ENCODE measurements around the gene WDR20.

WDR20 gene

DNA sequence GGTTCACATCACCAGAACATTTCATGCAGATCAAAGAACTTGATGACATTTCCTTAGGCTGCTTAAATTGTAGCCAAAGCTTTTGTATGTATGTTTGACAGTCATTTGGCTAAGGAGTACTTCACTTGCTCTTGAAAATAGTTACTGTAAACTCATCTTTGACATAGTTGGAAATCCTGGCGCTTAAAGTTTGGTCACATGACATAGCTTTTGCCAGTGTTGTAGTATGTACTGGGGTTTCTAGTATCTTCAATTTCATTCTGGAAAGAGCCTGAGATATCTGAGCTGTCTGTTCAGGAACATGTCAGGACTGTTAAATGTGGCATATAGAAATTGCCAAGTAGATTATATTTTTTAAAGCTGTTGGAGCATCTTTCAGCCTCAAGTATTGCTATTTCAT lies 55.7 kb downstream of the WDR20 start:
- no peak for DNase-seq (ENCODE audit: insufficient read length, low spot score)
- no peak for FAIRE-seq

GRCh38 chr14:102196039-102196901 lies 56.6 kb downstream of the WDR20 start:
- no peak for FAIRE-seq

GRCh38 chr14:102196902-102197230 lies 57.2 kb downstream of the WDR20 start:
- FAIRE-seq (no peak), DNase-seq (ENCODE audit: insufficient read length, low spot score) (no peak)

More at GRCh38 chr14:102196039-102196901, 56.6 kb downstream of the WDR20 start:
- DNase-seq (ENCODE audit: insufficient read length, low spot score): no peak

- DNase-seq (ENCODE audit: insufficient read length, low spot score) (no peak), FAIRE-seq (no peak)
Observed at GRCh38 chr14:102197317-102197853, 57.7 kb downstream of the WDR20 start.

GRCh38 chr14:102200690-102201352 lies 61.1 kb downstream of the WDR20 start:
- DNase-seq (ENCODE audit: insufficient read length, low spot score) (no peak), FAIRE-seq (no peak)

- DNase-seq (ENCODE audit: insufficient read length, low spot score): no peak
- FAIRE-seq: peak; percentile 63
Observed at GRCh38 chr14:102201353-102201738, 61.6 kb downstream of the WDR20 start.

GRCh38 chr14:102201776-102202175 lies 62.1 kb downstream of the WDR20 start:
- no peak for DNase-seq (ENCODE audit: insufficient read length, low spot score)
- no peak for FAIRE-seq

DNA sequence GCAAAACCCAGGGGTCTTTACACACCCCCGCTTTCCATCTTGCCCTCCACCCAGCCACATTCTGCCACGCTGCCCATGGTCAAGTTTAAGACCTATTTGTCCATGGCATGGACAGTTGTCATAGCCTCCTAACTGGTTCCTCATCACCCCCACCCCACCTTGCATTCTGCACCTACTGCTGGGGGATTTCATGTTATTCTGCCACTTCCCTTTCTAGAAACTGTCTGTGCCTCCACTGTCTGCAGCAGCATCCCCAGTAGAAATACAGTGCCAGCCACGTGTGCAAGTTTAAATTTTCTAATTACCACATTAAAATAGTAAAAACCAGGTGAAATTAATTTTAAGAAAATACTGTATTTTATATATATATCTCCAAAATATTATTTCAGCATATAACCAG lies 63.2 kb downstream of the WDR20 start:
- no peak for FAIRE-seq

DNA sequence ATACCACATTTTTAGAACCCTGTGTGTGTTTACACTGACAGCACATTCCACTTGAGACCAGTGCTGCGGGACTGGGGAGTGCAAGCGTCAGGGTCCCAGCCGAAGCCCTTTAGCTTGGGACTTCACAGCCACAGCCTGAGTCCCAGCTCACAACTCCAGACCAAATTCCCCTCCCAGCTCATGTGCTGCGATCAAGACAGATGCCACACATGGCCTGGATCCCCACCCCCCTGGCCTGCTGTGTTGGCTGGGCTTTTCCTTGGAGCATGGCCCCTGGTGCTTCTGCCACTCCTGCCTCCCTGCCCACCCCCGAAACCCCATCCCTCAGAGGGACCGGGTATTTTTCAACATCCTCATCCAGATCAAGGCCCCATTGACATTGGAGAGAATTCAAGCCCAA lies 63.7 kb downstream of the WDR20 start:
- DNase-seq (ENCODE audit: insufficient read length, low spot score): no peak
- FAIRE-seq: no peak

More for the DNA sequence above, 63.2 kb downstream of the WDR20 start:
- DNase-seq (ENCODE audit: insufficient read length, low spot score): no peak

- FAIRE-seq: no peak
Observed at GRCh38 chr14:102205560-102205959, 65.9 kb downstream of the WDR20 start.

GRCh38 chr14:102206918-102207317 lies 67.2 kb downstream of the WDR20 start:
- DNase-seq (ENCODE audit: insufficient read length, low spot score) (no peak), FAIRE-seq (no peak)

More at GRCh38 chr14:102205560-102205959, 65.9 kb downstream of the WDR20 start:
- no peak for DNase-seq (ENCODE audit: insufficient read length, low spot score)

GRCh38 chr14:102207831-102208365 lies 68.2 kb downstream of the WDR20 start:
- FAIRE-seq (no peak), DNase-seq (ENCODE audit: insufficient read length, low spot score) (no peak)

DNA sequence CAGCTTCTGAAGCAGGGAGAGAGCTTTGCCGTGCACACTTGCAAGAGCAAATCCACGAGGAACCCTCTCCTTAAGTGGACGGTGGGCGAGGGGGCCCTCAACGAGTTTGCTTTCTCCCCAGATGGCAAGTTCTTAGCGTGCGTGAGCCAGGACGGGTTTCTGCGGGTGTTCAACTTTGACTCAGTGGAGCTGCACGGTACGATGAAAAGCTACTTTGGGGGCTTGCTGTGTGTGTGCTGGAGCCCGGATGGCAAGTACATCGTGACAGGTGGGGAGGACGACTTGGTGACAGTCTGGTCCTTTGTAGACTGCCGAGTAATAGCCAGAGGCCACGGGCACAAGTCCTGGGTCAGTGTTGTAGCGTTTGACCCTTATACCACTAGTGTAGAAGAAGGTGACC lies 69.0 kb downstream of the WDR20 start:
- FAIRE-seq: no peak
- DNase-seq (ENCODE audit: insufficient read length, low spot score): no peak

- DNase-seq (ENCODE audit: insufficient read length, low spot score) (no peak), FAIRE-seq (no peak)
Observed at GRCh38 chr14:102209224-102209966, 69.7 kb downstream of the WDR20 start.

DNA sequence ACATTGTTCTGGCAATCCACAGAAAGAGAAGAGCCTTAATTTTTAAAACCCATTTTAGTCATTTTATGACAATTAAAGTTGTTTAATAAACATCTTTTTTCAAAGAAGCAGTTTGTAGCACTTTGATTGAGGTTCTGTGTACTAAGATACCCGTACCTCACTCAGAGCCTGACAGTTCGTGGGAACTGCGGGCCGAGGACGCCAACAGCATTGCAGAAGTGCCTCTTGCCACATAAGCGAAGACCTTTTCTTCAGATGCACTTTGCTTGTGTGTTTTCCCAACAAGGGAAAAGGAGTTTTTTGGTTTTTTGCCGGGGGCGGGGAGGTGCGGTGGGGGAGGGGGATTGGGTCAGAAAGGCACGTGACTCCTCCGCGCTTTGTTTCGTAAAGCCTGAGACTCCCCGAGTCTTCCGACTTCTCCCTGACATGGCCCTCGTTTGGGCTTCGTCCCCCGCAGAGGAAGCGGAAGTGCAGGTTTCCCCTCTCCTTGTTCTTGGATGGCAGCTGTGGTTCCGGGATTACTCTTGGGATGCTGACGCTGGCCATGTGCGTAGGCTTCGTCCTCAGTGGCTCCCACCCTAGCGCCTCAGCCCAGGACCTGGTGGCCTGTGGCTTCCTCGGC lies 70.8 kb downstream of the WDR20 start:
- FAIRE-seq (no peak), DNase-seq (ENCODE audit: insufficient read length, low spot score) (no peak)

DNA sequence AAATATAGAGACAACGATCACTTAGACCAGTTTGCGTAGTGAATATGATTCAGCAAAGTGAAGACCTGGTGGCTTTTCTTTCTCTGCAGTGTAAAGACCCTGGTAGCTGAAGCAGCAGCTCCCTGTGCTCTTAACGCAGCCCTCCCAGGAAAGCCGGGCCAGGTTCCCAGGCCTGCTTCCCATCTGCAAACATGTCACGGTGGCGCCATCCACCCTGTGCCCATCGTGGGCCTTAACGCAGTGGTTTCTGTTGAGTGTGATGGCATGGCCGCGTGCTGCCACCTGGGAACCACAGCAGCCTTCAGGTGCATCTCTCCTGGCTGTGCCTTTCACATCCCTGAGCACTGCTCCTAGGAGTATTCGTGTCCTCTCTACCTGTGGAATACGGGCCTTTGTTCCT lies 71.5 kb downstream of the WDR20 start:
- DNase-seq (ENCODE audit: insufficient read length, low spot score) (no peak), FAIRE-seq (no peak)

- no peak for DNase-seq (ENCODE audit: insufficient read length, low spot score)
- no peak for FAIRE-seq
Observed at GRCh38 chr14:102212356-102212755, 72.7 kb downstream of the WDR20 start.

DNA sequence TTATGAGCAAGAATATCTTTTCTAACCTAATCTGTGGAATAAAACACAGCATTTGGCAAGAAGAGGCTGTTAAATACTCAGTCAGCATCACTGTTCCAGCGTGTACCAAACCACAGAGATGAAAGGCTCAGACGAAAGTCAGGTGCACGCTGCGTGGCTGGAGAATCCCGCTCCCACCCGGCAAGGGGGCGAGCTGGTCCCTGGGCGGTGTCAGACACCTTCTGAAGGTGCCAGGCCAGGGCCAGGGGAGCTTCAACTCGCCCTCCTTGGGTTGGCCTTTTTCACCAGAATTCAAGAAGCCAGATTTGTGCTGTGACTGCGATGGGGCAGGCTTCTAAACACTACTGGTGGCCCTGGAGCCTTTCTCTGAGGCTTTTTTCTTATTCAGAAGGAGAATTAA lies 73.1 kb downstream of the WDR20 start:
- FAIRE-seq (no peak), DNase-seq (ENCODE audit: insufficient read length, low spot score) (no peak)

DNA sequence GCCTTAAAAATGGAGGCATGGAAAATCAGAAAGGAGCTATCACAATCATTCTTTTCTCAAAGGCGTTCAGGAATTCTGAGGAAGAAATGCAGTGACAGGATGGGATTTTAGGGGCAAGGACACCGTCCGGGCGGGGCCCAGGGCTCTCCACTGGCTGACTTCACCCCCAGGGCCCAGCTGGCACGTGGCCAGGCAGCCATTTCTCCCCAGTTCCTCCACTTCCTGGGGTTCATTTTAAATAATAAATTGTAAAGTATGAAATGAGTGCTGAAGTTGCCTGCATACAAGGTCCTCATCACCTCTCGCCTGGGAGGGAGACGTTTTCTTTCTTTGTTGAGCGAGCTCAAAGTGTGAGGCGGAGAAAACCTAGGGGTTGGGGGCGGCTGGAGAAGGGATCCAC lies 73.8 kb downstream of the WDR20 start:
- DNase-seq (ENCODE audit: insufficient read length, low spot score) (no peak), FAIRE-seq (no peak)

DNA sequence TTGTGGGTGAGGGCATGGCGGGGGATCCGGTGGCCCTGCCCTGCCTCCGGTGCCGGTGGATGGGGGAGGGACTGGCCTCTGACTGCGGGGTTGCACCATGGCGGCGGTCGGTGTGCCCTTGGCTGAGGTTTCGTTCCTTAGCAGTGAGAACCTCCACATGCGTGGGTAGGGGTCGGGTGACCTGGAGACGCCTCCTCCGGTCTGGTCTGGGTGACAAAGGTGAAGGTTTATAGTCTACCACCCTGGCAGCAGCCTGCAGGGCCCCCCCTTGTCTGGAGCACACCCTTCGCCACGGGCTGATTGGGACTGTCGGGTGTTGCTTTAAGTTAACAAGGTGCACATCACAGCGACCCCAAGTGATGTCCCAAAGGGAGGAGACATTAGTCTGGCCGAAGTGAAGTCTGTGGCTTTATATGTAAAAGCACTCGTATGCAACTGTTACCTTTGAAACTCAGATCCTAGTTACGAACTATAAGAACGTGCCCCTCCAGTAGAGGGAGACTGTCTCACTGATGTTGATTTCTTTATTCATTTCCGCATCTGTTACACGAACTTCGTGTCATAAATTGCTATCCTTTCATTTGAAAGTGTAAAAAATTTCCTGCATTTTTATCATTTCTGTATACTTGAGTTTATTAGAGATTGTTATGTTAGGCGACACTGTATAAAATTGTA lies 74.4 kb downstream of the WDR20 start:
- FAIRE-seq: no peak
- DNase-seq (ENCODE audit: insufficient read length, low spot score): no peak
